ENCODE measurements around the gene SLC17A4.

DNA sequence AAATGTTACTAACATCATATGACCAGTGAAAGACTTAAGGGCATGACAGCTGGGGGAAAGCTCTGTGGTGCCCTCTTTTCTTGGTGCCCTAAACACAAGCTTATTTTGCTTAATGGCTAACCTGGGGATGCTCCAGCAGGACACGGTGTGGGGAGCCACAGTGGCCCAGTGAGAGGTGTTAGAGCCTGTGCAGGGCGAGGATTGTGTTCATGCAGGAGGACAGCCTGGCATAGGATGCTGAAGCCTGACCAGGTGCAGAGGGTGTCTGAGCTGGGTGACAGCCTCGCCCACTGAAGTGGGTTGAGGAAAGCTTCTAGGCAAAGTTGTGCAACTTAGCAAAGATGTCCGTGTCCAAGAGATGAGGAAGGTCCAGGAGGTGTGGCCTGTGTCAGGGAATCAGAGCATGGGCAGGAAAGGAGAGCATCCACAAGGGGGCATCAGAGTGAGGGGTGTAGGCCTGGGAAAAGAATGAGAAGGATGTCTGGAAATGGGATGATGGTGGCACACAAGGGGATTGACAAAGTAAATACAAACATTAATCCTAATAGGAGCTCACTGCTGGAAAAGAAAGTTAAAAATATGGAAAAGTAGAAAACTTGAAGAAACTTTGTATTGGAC is 33.9 kb downstream of the SLC17A4 start:
- TF ChIP-seq POLR2AphosphoS5 (IDR thresholded peaks at IDR 0.05; ENCODE audit: low read depth, low read length) (no peak), TCF7L2 (IDR thresholded peaks at IDR 0.05; ENCODE audit: low read depth, low read length) (no peak), SIN3A (IDR thresholded peaks at IDR 0.05; ENCODE audit: borderline replicate concordance, insufficient read depth, low read depth, low read length) (no peak)
- TF ChIP-seq, protein P1, sequence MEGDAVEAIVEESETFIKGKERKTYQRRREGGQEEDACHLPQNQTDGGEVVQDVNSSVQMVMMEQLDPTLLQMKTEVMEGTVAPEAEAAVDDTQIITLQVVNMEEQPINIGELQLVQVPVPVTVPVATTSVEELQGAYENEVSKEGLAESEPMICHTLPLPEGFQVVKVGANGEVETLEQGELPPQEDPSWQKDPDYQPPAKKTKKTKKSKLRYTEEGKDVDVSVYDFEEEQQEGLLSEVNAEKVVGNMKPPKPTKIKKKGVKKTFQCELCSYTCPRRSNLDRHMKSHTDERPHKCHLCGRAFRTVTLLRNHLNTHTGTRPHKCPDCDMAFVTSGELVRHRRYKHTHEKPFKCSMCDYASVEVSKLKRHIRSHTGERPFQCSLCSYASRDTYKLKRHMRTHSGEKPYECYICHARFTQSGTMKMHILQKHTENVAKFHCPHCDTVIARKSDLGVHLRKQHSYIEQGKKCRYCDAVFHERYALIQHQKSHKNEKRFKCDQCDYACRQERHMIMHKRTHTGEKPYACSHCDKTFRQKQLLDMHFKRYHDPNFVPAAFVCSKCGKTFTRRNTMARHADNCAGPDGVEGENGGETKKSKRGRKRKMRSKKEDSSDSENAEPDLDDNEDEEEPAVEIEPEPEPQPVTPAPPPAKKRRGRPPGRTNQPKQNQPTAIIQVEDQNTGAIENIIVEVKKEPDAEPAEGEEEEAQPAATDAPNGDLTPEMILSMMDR (IDR thresholded peaks at IDR 0.05) = peak; percentile 69
- TF ChIP-seq, protein P2, sequence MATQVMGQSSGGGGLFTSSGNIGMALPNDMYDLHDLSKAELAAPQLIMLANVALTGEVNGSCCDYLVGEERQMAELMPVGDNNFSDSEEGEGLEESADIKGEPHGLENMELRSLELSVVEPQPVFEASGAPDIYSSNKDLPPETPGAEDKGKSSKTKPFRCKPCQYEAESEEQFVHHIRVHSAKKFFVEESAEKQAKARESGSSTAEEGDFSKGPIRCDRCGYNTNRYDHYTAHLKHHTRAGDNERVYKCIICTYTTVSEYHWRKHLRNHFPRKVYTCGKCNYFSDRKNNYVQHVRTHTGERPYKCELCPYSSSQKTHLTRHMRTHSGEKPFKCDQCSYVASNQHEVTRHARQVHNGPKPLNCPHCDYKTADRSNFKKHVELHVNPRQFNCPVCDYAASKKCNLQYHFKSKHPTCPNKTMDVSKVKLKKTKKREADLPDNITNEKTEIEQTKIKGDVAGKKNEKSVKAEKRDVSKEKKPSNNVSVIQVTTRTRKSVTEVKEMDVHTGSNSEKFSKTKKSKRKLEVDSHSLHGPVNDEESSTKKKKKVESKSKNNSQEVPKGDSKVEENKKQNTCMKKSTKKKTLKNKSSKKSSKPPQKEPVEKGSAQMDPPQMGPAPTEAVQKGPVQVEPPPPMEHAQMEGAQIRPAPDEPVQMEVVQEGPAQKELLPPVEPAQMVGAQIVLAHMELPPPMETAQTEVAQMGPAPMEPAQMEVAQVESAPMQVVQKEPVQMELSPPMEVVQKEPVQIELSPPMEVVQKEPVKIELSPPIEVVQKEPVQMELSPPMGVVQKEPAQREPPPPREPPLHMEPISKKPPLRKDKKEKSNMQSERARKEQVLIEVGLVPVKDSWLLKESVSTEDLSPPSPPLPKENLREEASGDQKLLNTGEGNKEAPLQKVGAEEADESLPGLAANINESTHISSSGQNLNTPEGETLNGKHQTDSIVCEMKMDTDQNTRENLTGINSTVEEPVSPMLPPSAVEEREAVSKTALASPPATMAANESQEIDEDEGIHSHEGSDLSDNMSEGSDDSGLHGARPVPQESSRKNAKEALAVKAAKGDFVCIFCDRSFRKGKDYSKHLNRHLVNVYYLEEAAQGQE (IDR thresholded peaks at IDR 0.05; ENCODE audit: insufficient read depth in 1 of 2, low read depth in 2 of 2, low read length in 1 of 2) = no peak

Measured in Panc1 (cell line).